Lung (tissue), 12 donors: ENCODE results near the gene CLEC2B. TPM values are rescaled to one million over a fixed set of nuclear protein-coding genes. Genes with fewer than 3 reads are reported as not detected.

Experiments
- ATAC-seq: fragments of 200-7000 bp; cut with Tn5 transposase; one replicate; pipeline ENCODE4 v1.9.1; 2020; ENCODE audit warnings: moderate number of reproducible peaks; ENCODE audit not compliant: insufficient read depth, low FRiP score
- DNase-seq, 3 donors: peaks; one replicate each; pipeline ENCODE4 v3.0.0-alpha.2; 2013 to 2017
- H3K27ac ChIP-seq, 2 donors: one replicate each; pipeline ENCODE4 v1.5.1; 2013; ENCODE audit warnings: mild to moderate bottlenecking in 2 of 2, moderate library complexity in 2 of 2, control low read depth in 1 of 2, inconsistent platforms in 1 of 2, low read depth in 1 of 2, low read length in 1 of 2
- H3K27me3 ChIP-seq, 3 donors: one replicate each; pipeline ENCODE4 v1.5.1; 2013; ENCODE audit warnings: low read length in 2 of 3; ENCODE audit not compliant: control insufficient read depth in 3 of 3, insufficient read depth in 3 of 3
- H3K36me3 ChIP-seq, 4 donors: one replicate each; pipeline ENCODE4 v1.5.1; 2013; ENCODE audit warnings: low read length in 4 of 4, mild to moderate bottlenecking in 1 of 4, moderate library complexity in 1 of 4; ENCODE audit not compliant: control insufficient read depth in 4 of 4, insufficient read depth in 4 of 4
- H3K4me1 ChIP-seq, 5 donors: one replicate each; pipeline ENCODE4 v1.5.1; 2013; ENCODE audit warnings: low read length in 5 of 5, mild to moderate bottlenecking in 2 of 5, moderate library complexity in 1 of 5; ENCODE audit not compliant: control insufficient read depth in 5 of 5, insufficient read depth in 5 of 5
- H3K4me3 ChIP-seq: one replicate; pipeline ENCODE4 v1.5.1; 2013; ENCODE audit warnings: mild to moderate bottlenecking, control low read depth, moderate library complexity
- H3K9ac ChIP-seq, 2 donors: one replicate each; pipeline ENCODE4 v1.5.1; 2013; ENCODE audit warnings: low read length in 2 of 2, control low read depth in 1 of 2; ENCODE audit not compliant: insufficient read depth in 1 of 2
- H3K9me3 ChIP-seq, 4 donors: one replicate each; pipeline ENCODE4 v1.5.1; 2013; ENCODE audit warnings: low read length in 3 of 4, mild to moderate bottlenecking in 1 of 4, moderate library complexity in 1 of 4; ENCODE audit not compliant: control insufficient read depth in 4 of 4, insufficient read depth in 3 of 4
- CTCF ChIP-seq: IDR thresholded peaks from 2 replicates; pipeline ENCODE4 v1.5.1; 2012; ENCODE audit warnings: mild to moderate bottlenecking; ENCODE audit errors: control extremely low read depth, extremely low read depth
- WGBS, 2 donors: extraction: QIAGEN DNeasy Blood & Tissue Kit; methylation state at CpG; one replicate each; pipeline ENCODE4 v1.1.7; 2013; 5-methylcytosine and 5-hydroxymethylcytosine counted together
- polyA plus RNA-seq, 2 donors: library from polyadenylated mRNA; stranded (reverse); fragments of 200-250 nt; gene quantifications; one replicate each; pipeline ENCODE4 v1.2.1, GENCODE V29; 2013
- total RNA-seq, 2 donors: library from RNA; depleted of rRNA in 1 of 2; stranded (reverse); fragments of >200 nt in 1 of 2; gene quantifications; one replicate each; pipeline ENCODE4 v1.2.1, GENCODE V29; 2014 to 2021
- donor health status: control.
- donor health status: control.
- donor health status: Bipolar disorder and iron deficiency.
- donor health status: healthy.
- donor health status: DM: yes; HTN: yes; CAD: no.

CLEC2B gene
- total and polyA plus RNA-seq, 4 donors = 14.1 to 70.1 (median 18.0) TPM

DNA sequence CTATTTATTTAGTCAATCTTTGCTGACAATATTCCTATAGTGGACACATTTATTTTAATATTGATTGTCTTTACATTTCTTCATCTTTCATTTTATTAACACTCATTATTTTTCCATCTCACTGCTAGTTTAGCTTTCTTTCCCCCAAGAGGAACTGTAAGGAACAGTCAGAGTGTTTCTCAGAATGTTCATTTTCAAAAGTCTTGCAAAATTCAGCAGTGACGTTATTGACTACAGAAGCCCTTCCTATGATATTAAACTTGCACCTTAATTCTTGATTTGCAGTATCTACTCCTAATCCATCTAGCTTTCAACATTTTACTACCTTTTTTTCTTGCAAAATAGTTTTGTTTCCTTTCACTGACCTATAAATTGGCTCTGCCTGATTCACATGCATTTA lies 13.0 kb downstream of the CLEC2B start:
- H3K9me3 ChIP-seq = no peaks in the 10 kb centered on the region
- ATAC-seq (no peak), DNase-seq (no peak)
- no peak overlapping the region for H3K4me3 ChIP-seq
- no peak overlapping the region for H3K27ac ChIP-seq
- peaks cover 0 to 7% (median 5%) of the 10 kb centered on the region in 4 donors for H3K36me3 ChIP-seq
- TF ChIP-seq CTCF = no peak
- no peaks in the 10 kb centered on the region for H3K4me1 ChIP-seq
- WGBS, 2 donors = 29 to 65% methylated on average over 1 of the region's 1 CpG
- H3K9ac ChIP-seq = no peak overlapping the region
- H3K27me3 ChIP-seq = no peaks in the 10 kb centered on the region

DNA sequence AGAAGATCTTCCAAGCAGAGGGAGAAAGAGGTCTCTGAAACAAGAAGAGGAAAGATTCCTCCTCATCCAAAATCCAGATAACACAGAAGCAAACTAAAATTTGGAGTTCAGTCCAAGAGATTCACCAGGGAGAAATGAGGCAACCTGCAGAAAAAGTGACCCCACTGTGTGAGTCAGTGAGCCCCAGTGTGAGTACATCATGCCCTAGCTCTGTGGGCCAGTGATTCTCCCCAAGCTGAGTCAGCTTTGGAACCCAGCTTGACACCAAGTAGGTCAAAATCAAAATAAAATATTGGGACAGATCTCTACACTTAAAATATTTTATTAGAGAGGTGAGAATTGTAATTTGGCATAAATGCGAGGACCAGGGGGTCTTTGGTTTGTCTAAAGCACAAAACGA lies 17.2 kb downstream of the CLEC2B start:
- Histone ChIP-seq H3K27me3 (no peaks in the 10 kb centered on the region), H3K9me3 (peaks cover 0 to 11% (median 0%) of the 10 kb centered on the region in 4 donors), H3K27ac (no peak overlapping the region), H3K36me3 (peaks cover 0 to 7% (median 5%) of the 10 kb centered on the region in 4 donors), H3K9ac (no peak overlapping the region), H3K4me3 (no peak overlapping the region), H3K4me1 (no peaks in the 10 kb centered on the region)
- no peak for TF ChIP-seq CTCF
- no peak for ATAC-seq
- WGBS, 2 donors = 92 to 100% methylated on average over 2 of the region's 2 CpGs
- DNase-seq = no peak

- Histone ChIP-seq H3K27me3 (no peaks in the 10 kb centered on the region), H3K36me3 (peaks cover 0 to 7% (median 5%) of the 10 kb centered on the region in 4 donors), H3K9ac (no peak overlapping the region), H3K4me1 (no peaks in the 10 kb centered on the region), H3K27ac (no peak overlapping the region), H3K9me3 (peaks cover 0 to 11% (median 0%) of the 10 kb centered on the region in 4 donors), H3K4me3 (no peak overlapping the region)
- no peak for TF ChIP-seq CTCF
- ATAC-seq (no peak), DNase-seq (no peak)
- 92 to 93% methylated on average over 2 to 5 of the region's 5 CpGs for WGBS, 2 donors
Observed at GRCh38 chr12:9851050-9851449, 18.1 kb downstream of the CLEC2B start.

- Histone ChIP-seq H3K4me1 (no peaks in the 10 kb centered on the region), H3K9me3 (peaks cover 0 to 11% (median 0%) of the 10 kb centered on the region in 4 donors), H3K27me3 (no peaks in the 10 kb centered on the region), H3K9ac (no peak overlapping the region), H3K27ac (no peak overlapping the region), H3K4me3 (no peak overlapping the region), H3K36me3 (peaks cover 0 to 7% (median 5%) of the 10 kb centered on the region in 4 donors)
- TF ChIP-seq CTCF = no peak
- DNase-seq (no peak), ATAC-seq (no peak)
- 82 to 83% methylated on average over 5 of the region's 5 CpGs for WGBS, 2 donors
Observed at GRCh38 chr12:9848899-9849298, 20.3 kb downstream of the CLEC2B start.
